ENCODE data around the gene FADS6. TPM values are rescaled to one million over a fixed set of nuclear protein-coding genes. Genes with fewer than 3 reads are reported as not detected.

The FADS6 gene
- total RNA-seq, 2 experiments from 2014 or later: not detected

DNA sequence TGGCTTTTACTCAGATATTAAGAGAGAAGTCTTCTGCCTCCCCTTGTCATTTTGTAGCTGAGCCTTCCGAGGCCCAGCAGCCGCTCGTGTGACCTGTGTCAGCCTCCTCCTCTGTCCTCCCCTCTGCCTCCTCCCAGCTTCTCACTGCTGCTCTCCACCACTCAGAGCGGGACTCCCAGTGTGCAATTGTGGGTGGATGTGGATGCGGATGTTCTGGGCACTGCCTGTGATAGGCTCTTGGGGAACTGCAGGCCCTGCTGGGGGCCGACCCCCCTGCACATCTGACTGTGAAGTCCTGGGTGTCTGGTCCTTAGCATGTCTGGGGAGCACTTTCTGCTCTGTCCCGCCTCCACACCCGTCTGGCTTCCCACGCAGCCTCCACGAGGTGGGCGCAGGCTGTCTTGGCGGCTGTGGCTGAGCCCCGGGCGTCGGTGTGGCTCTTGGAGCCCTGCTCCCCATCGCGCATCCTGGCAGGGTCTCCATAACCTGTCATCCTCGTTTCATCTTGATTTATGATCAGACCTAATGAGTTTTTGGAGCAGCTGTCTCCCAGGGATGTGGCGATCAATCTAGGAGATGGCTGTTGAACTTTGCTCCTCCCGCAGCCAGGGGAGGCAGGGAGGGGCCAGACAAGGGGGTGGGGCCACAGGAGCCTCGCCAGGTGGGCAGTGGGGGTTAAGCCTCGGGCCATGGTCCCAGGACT, 61.8 kb downstream of the FADS6 start:
- H3K9me3 Mint-ChIP-seq: no peaks in the 10 kb centered on the region
- DNase-seq (no peak), ATAC-seq (ENCODE audit: poor library complexity) (no peak)
- intact Hi-C loops (cut with DNase I, micrococcal nuclease): no loop called here
- H3K27me3 Mint-ChIP-seq: no peaks in the 10 kb centered on the region
- no peaks in the 10 kb centered on the region for H3K27me3 ChIP-seq (ENCODE audit: control insufficient read depth in 1 of 2, insufficient read depth in 2 of 2, low read length in 2 of 2)
- H3K36me3 ChIP-seq (ENCODE audit: insufficient read depth, low read length): peaks cover 29% of the 10 kb centered on the region
- peaks cover 25% of the 10 kb centered on the region for H3K36me3 Mint-ChIP-seq (ENCODE audit: low read depth)
- no peak overlapping the region for H3K27ac ChIP-seq (ENCODE audit: low read depth in 1 of 2, low read length in 2 of 2)
- H3K4me1 Mint-ChIP-seq (ENCODE audit: low read depth): no peaks in the 10 kb centered on the region
- TF ChIP-seq, protein P1, sequence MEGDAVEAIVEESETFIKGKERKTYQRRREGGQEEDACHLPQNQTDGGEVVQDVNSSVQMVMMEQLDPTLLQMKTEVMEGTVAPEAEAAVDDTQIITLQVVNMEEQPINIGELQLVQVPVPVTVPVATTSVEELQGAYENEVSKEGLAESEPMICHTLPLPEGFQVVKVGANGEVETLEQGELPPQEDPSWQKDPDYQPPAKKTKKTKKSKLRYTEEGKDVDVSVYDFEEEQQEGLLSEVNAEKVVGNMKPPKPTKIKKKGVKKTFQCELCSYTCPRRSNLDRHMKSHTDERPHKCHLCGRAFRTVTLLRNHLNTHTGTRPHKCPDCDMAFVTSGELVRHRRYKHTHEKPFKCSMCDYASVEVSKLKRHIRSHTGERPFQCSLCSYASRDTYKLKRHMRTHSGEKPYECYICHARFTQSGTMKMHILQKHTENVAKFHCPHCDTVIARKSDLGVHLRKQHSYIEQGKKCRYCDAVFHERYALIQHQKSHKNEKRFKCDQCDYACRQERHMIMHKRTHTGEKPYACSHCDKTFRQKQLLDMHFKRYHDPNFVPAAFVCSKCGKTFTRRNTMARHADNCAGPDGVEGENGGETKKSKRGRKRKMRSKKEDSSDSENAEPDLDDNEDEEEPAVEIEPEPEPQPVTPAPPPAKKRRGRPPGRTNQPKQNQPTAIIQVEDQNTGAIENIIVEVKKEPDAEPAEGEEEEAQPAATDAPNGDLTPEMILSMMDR (IDR thresholded peaks at IDR 0.05): no peak
- H3K27ac Mint-ChIP-seq: no peak overlapping the region
- H3K9me3 ChIP-seq (ENCODE audit: control insufficient read depth in 1 of 2, insufficient read depth in 1 of 2, low read length in 2 of 2): no peaks in the 10 kb centered on the region
- ChIA-PET CTCF (interaction anchor here (0.5 kb wide), 1 partner anchor 118 kb away, joined by 3 read pairs; no protein-coding TSS in a partner anchor), POLR2A (no interaction called here)
- no peak overlapping the region for H3K4me3 Mint-ChIP-seq
- H3K4me3 ChIP-seq (ENCODE audit: low read length): no peak overlapping the region
- peaks cover 2% of the 10 kb centered on the region for H3K4me1 ChIP-seq (ENCODE audit: insufficient read depth, low read length)

GRCh38 chr17:74830861-74831260, 62.6 kb downstream of the FADS6 start:
- H3K36me3 ChIP-seq (ENCODE audit: insufficient read depth, low read length): peaks cover 30% of the 10 kb centered on the region
- H3K4me1 Mint-ChIP-seq (ENCODE audit: low read depth): no peaks in the 10 kb centered on the region
- TF ChIP-seq, protein P1 (IDR thresholded peaks at IDR 0.05): no peak
- H3K4me3 Mint-ChIP-seq: no peak overlapping the region
- H3K4me1 ChIP-seq (ENCODE audit: insufficient read depth, low read length): peaks cover 2% of the 10 kb centered on the region
- H3K27me3 Mint-ChIP-seq: no peaks in the 10 kb centered on the region
- no peaks in the 10 kb centered on the region for H3K9me3 Mint-ChIP-seq
- DNase-seq (no peak), ATAC-seq (ENCODE audit: poor library complexity) (no peak)
- H3K27ac Mint-ChIP-seq: no peak overlapping the region
- ChIA-PET POLR2A (no interaction called here), CTCF (interaction anchor here (0.5 kb wide), 1 partner anchor 117 kb away, joined by 3 read pairs; no protein-coding TSS in a partner anchor)
- H3K27ac ChIP-seq (ENCODE audit: low read depth in 1 of 2, low read length in 2 of 2): no peak overlapping the region
- H3K4me3 ChIP-seq (ENCODE audit: low read length): no peak overlapping the region
- H3K9me3 ChIP-seq (ENCODE audit: control insufficient read depth in 1 of 2, insufficient read depth in 1 of 2, low read length in 2 of 2): no peaks in the 10 kb centered on the region
- H3K27me3 ChIP-seq (ENCODE audit: control insufficient read depth in 1 of 2, insufficient read depth in 2 of 2, low read length in 2 of 2): no peaks in the 10 kb centered on the region
- peaks cover 23% of the 10 kb centered on the region for H3K36me3 Mint-ChIP-seq (ENCODE audit: low read depth)
- intact Hi-C loops (cut with DNase I, micrococcal nuclease): no loop called here

GRCh38 chr17:74827800-74828199, 65.6 kb downstream of the FADS6 start:
- ChIA-PET POLR2A (no interaction called here), CTCF (interaction anchor here (0.7 kb wide), 1 partner anchor 1841 kb away, joined by 3 read pairs; no protein-coding TSS in a partner anchor)
- no peak for DNase-seq
- Mint-ChIP-seq H3K4me3 (no peak overlapping the region), H3K27ac (no peak overlapping the region), H3K4me1 (ENCODE audit: low read depth) (no peaks in the 10 kb centered on the region), H3K9me3 (no peaks in the 10 kb centered on the region), H3K27me3 (no peaks in the 10 kb centered on the region), H3K36me3 (ENCODE audit: low read depth) (peaks cover 31% of the 10 kb centered on the region)
- H3K36me3 ChIP-seq (ENCODE audit: insufficient read depth, low read length): peaks cover 42% of the 10 kb centered on the region
- no peak overlapping the region for H3K27ac ChIP-seq (ENCODE audit: low read depth in 1 of 2, low read length in 2 of 2)
- ATAC-seq (ENCODE audit: poor library complexity): no peak
- TF ChIP-seq, protein P1 (IDR thresholded peaks at IDR 0.05): no peak
- H3K27me3 ChIP-seq (ENCODE audit: control insufficient read depth in 1 of 2, insufficient read depth in 2 of 2, low read length in 2 of 2): no peaks in the 10 kb centered on the region
- intact Hi-C loops (cut with DNase I, micrococcal nuclease): no loop called here
- no peak overlapping the region for H3K4me3 ChIP-seq (ENCODE audit: low read length)
- H3K9me3 ChIP-seq (ENCODE audit: control insufficient read depth in 1 of 2, insufficient read depth in 1 of 2, low read length in 2 of 2): no peaks in the 10 kb centered on the region
- no peaks in the 10 kb centered on the region for H3K4me1 ChIP-seq (ENCODE audit: insufficient read depth, low read length)

Other genes starting within 250 kb of the FADS6 start
- 1 to 10 TPM in 1 of 2 experiments, under 1 TPM in 1; 0.39 to 1.0 TPM for gene CD300LF, start 180.7 kb downstream of the FADS6 start, total RNA-seq
- gene RAB37, start 156.4 kb downstream of the FADS6 start, total RNA-seq: 10 to 100 TPM; 19.0 to 21.1 TPM
- 10 to 100 TPM; 68.4 to 72.4 TPM for gene NHERF1, start 145.0 kb downstream of the FADS6 start, total RNA-seq
- gene NAT9, start 117.3 kb downstream of the FADS6 start, total RNA-seq: 10 to 100 TPM; 34.6 to 38.2 TPM
- not detected for gene GRIN2C, start 33.7 kb downstream of the FADS6 start, total RNA-seq
- gene FDXR, start 20.6 kb downstream of the FADS6 start, total RNA-seq: 1 to 10 TPM; 2.1 to 2.7 TPM
- not detected for gene USH1G, start 29.6 kb upstream of the FADS6 start, total RNA-seq
- gene OTOP2, start 30.6 kb upstream of the FADS6 start, total RNA-seq: not detected
- gene OTOP3, start 42.3 kb upstream of the FADS6 start, total RNA-seq: not detected
- 10 to 100 TPM; 31.8 to 31.9 TPM for gene HID1, start 79.1 kb upstream of the FADS6 start, total RNA-seq
- under 1 TPM in 1 of 2 experiments, not detected in 1; 0.08 TPM for gene CDR2L, start 94.0 kb upstream of the FADS6 start, total RNA-seq
- gene MRPL58, start 119.0 kb upstream of the FADS6 start, total RNA-seq: 1 to 10 TPM; 5.4 to 7.1 TPM
- 100 to 1,000 TPM in 1 of 2 experiments, 10 to 100 TPM in 1; 98.5 to 112 TPM for gene ATP5PD, start 153.3 kb upstream of the FADS6 start, total RNA-seq
- gene KCTD2, start 153.6 kb upstream of the FADS6 start, total RNA-seq: 10 to 100 TPM; 26.1 to 28.0 TPM
- gene SLC16A5, start 194.3 kb upstream of the FADS6 start, total RNA-seq: 10 to 100 TPM in 1 of 2 experiments, 1 to 10 TPM in 1; 9.2 to 11.0 TPM
- gene ARMC7, start 216.3 kb upstream of the FADS6 start, total RNA-seq: 1 to 10 TPM; 4.1 to 4.8 TPM
- gene NT5C, start 238.1 kb upstream of the FADS6 start, total RNA-seq: 10 to 100 TPM; 14.1 to 16.1 TPM